GM23338 (cell line): Measurements from ENCODE around the gene CTNNA1. TPM values are rescaled to one million over a fixed set of nuclear protein-coding genes. Genes with fewer than 3 reads are reported as not detected.

Source experiments
- ATAC-seq: fragments of 200-7000 bp; cut with Tn5 transposase; 3 replicates; pipeline ENCODE4 v1.9.1; 2020
- DNase-seq: peaks from one replicate; pipeline ENCODE4 v3.0.0-alpha.2; 2015; ENCODE audit warnings: low spot score
- H2AFZ ChIP-seq: fragments of 200-600 bp; sonication (generic); 2 replicates; pipeline ENCODE4 v1.8.0; 2016; ENCODE audit warnings: antibody characterized with exemption, mild to moderate bottlenecking, moderate library complexity
- H3F3A ChIP-seq: fragments of 200-600 bp; sonication (generic); replicated peaks from 2 replicates; pipeline ENCODE4 v1.8.0; 2017; ENCODE audit warnings: antibody characterized with exemption, mixed run types, low read depth
- H3K27ac ChIP-seq: fragments of 200-600 bp; sonication (generic); 2 replicates; pipeline ENCODE4 v1.6.1; 2016; ENCODE audit warnings: low read depth
- H3K27me3 ChIP-seq: fragments of 200-600 bp; sonication (generic); 2 replicates; pipeline ENCODE4 v1.8.0; 2016; ENCODE audit warnings: mild to moderate bottlenecking, mixed run types, moderate library complexity; ENCODE audit not compliant: insufficient read depth
- H3K36me3 ChIP-seq: fragments of 200-600 bp; sonication (generic); 2 replicates; pipeline ENCODE4 v1.8.0; 2016; ENCODE audit warnings: mild to moderate bottlenecking; ENCODE audit not compliant: insufficient read depth
- H3K4me1 ChIP-seq: fragments of 200-600 bp; sonication (generic); 2 replicates; pipeline ENCODE4 v1.8.0; 2016; ENCODE audit warnings: mild to moderate bottlenecking, moderate library complexity; ENCODE audit not compliant: insufficient read depth
- H3K4me2 ChIP-seq: fragments of 200-600 bp; sonication (generic); 2 replicates; pipeline ENCODE4 v1.7.1; 2017; ENCODE audit warnings: mixed run types
- H3K4me3 ChIP-seq: fragments of 200-600 bp; sonication (generic); 2 replicates; pipeline ENCODE4 v1.6.1; 2016; ENCODE audit warnings: mixed run types
- H3K79me2 ChIP-seq: fragments of 200-600 bp; sonication (generic); replicated peaks from 2 replicates; pipeline ENCODE4 v1.8.0; 2017; ENCODE audit warnings: mild to moderate bottlenecking; ENCODE audit not compliant: insufficient read depth
- H3K9me2 ChIP-seq: fragments of 200-600 bp; sonication (generic); 2 replicates; pipeline ENCODE4 v1.8.0; 2017; ENCODE audit not compliant: insufficient read depth
- H4K20me1 ChIP-seq: fragments of 200-600 bp; sonication (generic); replicated peaks from 2 replicates; pipeline ENCODE4 v1.8.0; 2017; ENCODE audit warnings: mild to moderate bottlenecking; ENCODE audit not compliant: insufficient read depth
- H3K27ac Mint-ChIP-seq: 2 replicates; pipeline ENCODE4 v1.8.0; 2020; ENCODE audit warnings: inconsistent platforms, mild to moderate bottlenecking, moderate library complexity, mixed read lengths
- H3K27me3 Mint-ChIP-seq: 3 replicates; pipeline ENCODE4 v1.8.0; 2022; ENCODE audit warnings: low read depth, mild to moderate bottlenecking, moderate library complexity, mixed read lengths, inconsistent platforms; ENCODE audit not compliant: insufficient read depth, poor library complexity
- H3K36me3 Mint-ChIP-seq: 3 replicates; pipeline ENCODE4 v1.8.0; 2021; ENCODE audit warnings: low read depth, mild to moderate bottlenecking, inconsistent platforms, moderate library complexity, mixed read lengths
- H3K4me1 Mint-ChIP-seq: 3 replicates; pipeline ENCODE4 v1.8.0; 2020; ENCODE audit warnings: mild to moderate bottlenecking, inconsistent platforms, mixed read lengths
- H3K4me3 Mint-ChIP-seq: 3 replicates; pipeline ENCODE4 v1.8.0; 2021; ENCODE audit warnings: moderate library complexity, mild to moderate bottlenecking, inconsistent platforms, mixed read lengths
- H3K9me3 Mint-ChIP-seq: 3 replicates; pipeline ENCODE4 v1.8.0; 2020; ENCODE audit warnings: moderate library complexity, mild to moderate bottlenecking, inconsistent platforms, mixed read lengths
- ETS1 ChIP-seq: IDR thresholded peaks from 2 replicates; pipeline ENCODE4 v1.6.1; 2016; ENCODE audit warnings: antibody characterized with exemption
- EZH2phosphoT487 ChIP-seq: fragments of 200-600 bp; sonication (generic); IDR thresholded peaks from one replicate; pipeline ENCODE4 v1.8.1; 2018; ENCODE audit warnings: antibody characterized with exemption; ENCODE audit not compliant: unreplicated experiment
- JUNB ChIP-seq: IDR thresholded peaks from one replicate; pipeline ENCODE4 v1.6.1; 2016; ENCODE audit warnings: antibody characterized with exemption; ENCODE audit not compliant: unreplicated experiment
- NANOG ChIP-seq: IDR thresholded peaks from 2 replicates; pipeline ENCODE4 v1.6.1; 2016; ENCODE audit warnings: antibody characterized with exemption, borderline replicate concordance
- POLR2AphosphoS5 ChIP-seq: IDR thresholded peaks from 2 replicates; pipeline ENCODE4 v1.6.1; 2016; ENCODE audit warnings: antibody characterized with exemption, low read depth
- STAT1 ChIP-seq: IDR thresholded peaks from one replicate; pipeline ENCODE4 v1.6.1; 2016; ENCODE audit warnings: antibody characterized with exemption; ENCODE audit not compliant: unreplicated experiment
- ZNF331 ChIP-seq: fragments of 250-450 bp; sonication (Bioruptor Pico); IDR thresholded peaks from 2 replicates; pipeline ENCODE4 v1.5.0; 2020; ENCODE audit warnings: low read depth, mild to moderate bottlenecking, moderate library complexity
- polyA plus RNA-seq: library from polyadenylated mRNA; unstranded; fragments of >200 nt; fragmentation: Nextera tagmentation; extraction: Ambion mirVana; gene quantifications from 2 replicates; pipeline ENCODE4 v1.2.1, GENCODE V29; 2016
- total RNA-seq: library from RNA; depleted of rRNA; stranded (reverse); fragments of >200 nt; shearing (Covaris generic); gene quantifications from 2 replicates; pipeline ENCODE4 v1.2.3, GENCODE V29; 2014
- TF ChIP-seq, protein P1 (sequence below): IDR thresholded peaks from one replicate; pipeline ENCODE4 v1.6.1; 2018; ENCODE audit warnings: antibody characterized with exemption; ENCODE audit not compliant: unreplicated experiment
- TF ChIP-seq, protein P2 (sequence below): fragments of 250-450 bp; sonication (Bioruptor Pico); IDR thresholded peaks from 2 replicates; pipeline ENCODE4 v1.5.0; 2020; ENCODE audit warnings: mild to moderate bottlenecking, moderate library complexity

CTNNA1 gene
- total and polyA plus RNA-seq, 2 experiments from 2014 or later = 111 to 348 TPM

DNA sequence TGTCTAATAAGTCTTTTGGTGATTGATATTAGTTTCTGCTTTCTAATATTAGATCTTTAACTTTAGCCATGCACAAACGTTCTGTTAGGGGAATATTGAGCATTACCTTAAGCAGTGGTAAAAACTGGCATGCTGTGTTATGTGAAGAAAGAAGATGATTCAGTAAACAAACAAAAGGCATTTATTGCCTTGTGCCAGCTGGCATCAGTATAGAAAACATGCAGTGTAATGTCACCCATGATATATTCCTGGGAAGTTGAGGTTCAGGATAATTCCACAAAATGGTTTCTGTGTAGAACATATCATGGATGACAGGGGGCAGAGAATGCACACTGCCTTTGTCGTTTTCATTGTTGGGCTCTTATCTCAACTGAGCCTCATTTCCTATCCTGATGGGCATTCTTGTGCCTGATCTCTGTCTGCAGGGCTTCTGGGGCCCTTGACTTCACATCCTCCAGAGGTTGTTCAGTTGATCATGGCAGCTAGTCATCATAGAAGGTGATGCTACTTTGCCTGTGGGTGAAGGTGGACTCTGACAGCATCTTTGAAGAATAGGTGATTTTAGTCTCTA, 97.7 kb downstream of the CTNNA1 start (continued):
- TF ChIP-seq, protein P1, sequence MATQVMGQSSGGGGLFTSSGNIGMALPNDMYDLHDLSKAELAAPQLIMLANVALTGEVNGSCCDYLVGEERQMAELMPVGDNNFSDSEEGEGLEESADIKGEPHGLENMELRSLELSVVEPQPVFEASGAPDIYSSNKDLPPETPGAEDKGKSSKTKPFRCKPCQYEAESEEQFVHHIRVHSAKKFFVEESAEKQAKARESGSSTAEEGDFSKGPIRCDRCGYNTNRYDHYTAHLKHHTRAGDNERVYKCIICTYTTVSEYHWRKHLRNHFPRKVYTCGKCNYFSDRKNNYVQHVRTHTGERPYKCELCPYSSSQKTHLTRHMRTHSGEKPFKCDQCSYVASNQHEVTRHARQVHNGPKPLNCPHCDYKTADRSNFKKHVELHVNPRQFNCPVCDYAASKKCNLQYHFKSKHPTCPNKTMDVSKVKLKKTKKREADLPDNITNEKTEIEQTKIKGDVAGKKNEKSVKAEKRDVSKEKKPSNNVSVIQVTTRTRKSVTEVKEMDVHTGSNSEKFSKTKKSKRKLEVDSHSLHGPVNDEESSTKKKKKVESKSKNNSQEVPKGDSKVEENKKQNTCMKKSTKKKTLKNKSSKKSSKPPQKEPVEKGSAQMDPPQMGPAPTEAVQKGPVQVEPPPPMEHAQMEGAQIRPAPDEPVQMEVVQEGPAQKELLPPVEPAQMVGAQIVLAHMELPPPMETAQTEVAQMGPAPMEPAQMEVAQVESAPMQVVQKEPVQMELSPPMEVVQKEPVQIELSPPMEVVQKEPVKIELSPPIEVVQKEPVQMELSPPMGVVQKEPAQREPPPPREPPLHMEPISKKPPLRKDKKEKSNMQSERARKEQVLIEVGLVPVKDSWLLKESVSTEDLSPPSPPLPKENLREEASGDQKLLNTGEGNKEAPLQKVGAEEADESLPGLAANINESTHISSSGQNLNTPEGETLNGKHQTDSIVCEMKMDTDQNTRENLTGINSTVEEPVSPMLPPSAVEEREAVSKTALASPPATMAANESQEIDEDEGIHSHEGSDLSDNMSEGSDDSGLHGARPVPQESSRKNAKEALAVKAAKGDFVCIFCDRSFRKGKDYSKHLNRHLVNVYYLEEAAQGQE = no peak
- TF ChIP-seq STAT1 = no peak
- TF ChIP-seq JUNB = no peak
- TF ChIP-seq ZNF331 (CRISPR knock-in tag) = no peak
- TF ChIP-seq POLR2AphosphoS5 = no peak
- no peak for TF ChIP-seq ETS1
- no peak for TF ChIP-seq NANOG

- H3K9me3 Mint-ChIP-seq = no peaks in the 10 kb centered on the region
- no peak overlapping the region for H3K4me2 ChIP-seq
- H3K27me3 Mint-ChIP-seq = no peaks in the 10 kb centered on the region
- H3K4me3 Mint-ChIP-seq = no peak overlapping the region
- H4K20me1 ChIP-seq = peaks cover 10% of the 10 kb centered on the region; the same call in 1 of the 2 replicates
- peaks cover 35% of the 10 kb centered on the region for H3K4me1 ChIP-seq
- ATAC-seq (no peak), DNase-seq (no peak)
- no peaks in the 10 kb centered on the region for H3K27me3 ChIP-seq
- peaks cover 82% of the 10 kb centered on the region for H3K79me2 ChIP-seq
- H3K4me3 ChIP-seq = no peak overlapping the region
- H3F3A ChIP-seq = no peaks in the 10 kb centered on the region
- no peaks in the 10 kb centered on the region for H3K9me2 ChIP-seq
- H3K4me1 Mint-ChIP-seq = peaks cover 44% of the 10 kb centered on the region
- no peak overlapping the region for H2AFZ ChIP-seq
- H3K27ac Mint-ChIP-seq = no peak overlapping the region
- no peak overlapping the region for H3K27ac ChIP-seq
- no peaks in the 10 kb centered on the region for H3K36me3 Mint-ChIP-seq
- H3K36me3 ChIP-seq = no peaks in the 10 kb centered on the region
- TF ChIP-seq, protein P2, sequence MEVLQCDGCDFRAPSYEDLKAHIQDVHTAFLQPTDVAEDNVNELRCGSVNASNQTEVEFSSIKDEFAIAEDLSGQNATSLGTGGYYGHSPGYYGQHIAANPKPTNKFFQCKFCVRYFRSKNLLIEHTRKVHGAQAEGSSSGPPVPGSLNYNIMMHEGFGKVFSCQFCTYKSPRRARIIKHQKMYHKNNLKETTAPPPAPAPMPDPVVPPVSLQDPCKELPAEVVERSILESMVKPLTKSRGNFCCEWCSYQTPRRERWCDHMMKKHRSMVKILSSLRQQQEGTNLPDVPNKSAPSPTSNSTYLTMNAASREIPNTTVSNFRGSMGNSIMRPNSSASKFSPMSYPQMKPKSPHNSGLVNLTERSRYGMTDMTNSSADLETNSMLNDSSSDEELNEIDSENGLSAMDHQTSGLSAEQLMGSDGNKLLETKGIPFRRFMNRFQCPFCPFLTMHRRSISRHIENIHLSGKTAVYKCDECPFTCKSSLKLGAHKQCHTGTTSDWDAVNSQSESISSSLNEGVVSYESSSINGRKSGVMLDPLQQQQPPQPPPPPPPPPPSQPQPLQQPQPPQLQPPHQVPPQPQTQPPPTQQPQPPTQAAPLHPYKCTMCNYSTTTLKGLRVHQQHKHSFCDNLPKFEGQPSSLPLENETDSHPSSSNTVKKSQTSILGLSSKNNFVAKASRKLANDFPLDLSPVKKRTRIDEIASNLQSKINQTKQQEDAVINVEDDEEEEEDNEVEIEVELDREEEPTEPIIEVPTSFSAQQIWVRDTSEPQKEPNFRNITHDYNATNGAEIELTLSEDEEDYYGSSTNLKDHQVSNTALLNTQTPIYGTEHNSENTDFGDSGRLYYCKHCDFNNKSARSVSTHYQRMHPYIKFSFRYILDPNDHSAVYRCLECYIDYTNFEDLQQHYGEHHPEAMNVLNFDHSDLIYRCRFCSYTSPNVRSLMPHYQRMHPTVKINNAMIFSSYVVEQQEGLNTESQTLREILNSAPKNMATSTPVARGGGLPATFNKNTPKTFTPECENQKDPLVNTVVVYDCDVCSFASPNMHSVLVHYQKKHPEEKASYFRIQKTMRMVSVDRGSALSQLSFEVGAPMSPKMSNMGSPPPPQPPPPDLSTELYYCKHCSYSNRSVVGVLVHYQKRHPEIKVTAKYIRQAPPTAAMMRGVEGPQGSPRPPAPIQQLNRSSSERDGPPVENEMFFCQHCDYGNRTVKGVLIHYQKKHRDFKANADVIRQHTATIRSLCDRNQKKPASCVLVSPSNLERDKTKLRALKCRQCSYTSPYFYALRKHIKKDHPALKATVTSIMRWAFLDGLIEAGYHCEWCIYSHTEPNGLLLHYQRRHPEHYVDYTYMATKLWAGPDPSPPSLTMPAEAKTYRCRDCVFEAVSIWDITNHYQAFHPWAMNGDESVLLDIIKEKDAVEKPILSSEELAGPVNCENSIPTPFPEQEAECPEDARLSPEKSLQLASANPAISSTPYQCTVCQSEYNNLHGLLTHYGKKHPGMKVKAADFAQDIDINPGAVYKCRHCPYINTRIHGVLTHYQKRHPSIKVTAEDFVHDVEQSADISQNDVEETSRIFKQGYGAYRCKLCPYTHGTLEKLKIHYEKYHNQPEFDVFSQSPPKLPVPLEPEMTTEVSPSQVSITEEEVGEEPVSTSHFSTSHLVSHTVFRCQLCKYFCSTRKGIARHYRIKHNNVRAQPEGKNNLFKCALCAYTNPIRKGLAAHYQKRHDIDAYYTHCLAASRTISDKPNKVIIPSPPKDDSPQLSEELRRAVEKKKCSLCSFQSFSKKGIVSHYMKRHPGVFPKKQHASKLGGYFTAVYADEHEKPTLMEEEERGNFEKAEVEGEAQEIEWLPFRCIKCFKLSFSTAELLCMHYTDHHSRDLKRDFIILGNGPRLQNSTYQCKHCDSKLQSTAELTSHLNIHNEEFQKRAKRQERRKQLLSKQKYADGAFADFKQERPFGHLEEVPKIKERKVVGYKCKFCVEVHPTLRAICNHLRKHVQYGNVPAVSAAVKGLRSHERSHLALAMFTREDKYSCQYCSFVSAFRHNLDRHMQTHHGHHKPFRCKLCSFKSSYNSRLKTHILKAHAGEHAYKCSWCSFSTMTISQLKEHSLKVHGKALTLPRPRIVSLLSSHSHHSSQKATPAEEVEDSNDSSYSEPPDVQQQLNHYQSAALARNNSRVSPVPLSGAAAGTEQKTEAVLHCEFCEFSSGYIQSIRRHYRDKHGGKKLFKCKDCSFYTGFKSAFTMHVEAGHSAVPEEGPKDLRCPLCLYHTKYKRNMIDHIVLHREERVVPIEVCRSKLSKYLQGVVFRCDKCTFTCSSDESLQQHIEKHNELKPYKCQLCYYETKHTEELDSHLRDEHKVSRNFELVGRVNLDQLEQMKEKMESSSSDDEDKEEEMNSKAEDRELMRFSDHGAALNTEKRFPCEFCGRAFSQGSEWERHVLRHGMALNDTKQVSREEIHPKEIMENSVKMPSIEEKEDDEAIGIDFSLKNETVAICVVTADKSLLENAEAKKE (CRISPR knock-in tag) = no peak
- TF ChIP-seq, protein P1 = no peak
- no peak for TF ChIP-seq EZH2phosphoT487
- no peak for TF ChIP-seq NANOG
- no peak for TF ChIP-seq POLR2AphosphoS5
- TF ChIP-seq JUNB = no peak
These were observed 99.9 kb downstream of the CTNNA1 start for GRCh38 chr5:138853132-138853531.
